ENCODE data around the gene IL21R.

The IL21R gene

GRCh38 chr16:27447301-27447700, 45.3 kb downstream of the IL21R start:
- no peak for DNase-seq (ENCODE audit: low read depth, low spot score)
- CTCF ChIA-PET = interaction anchor here (1.4 to 2.0 kb wide), 2 partner anchors 8 to 12 kb away, joined by 3 to 9 read pairs; no protein-coding TSS in a partner anchor
- TF ChIP-seq CTCF (IDR thresholded peaks at IDR 0.05; ENCODE audit: insufficient read depth, low read length, missing control alignments) = no peak
- POLR2A ChIA-PET = no interaction called here
- H3K4me3 ChIP-seq (ENCODE audit: low read depth, low read length) = no peak overlapping the region

- no peak overlapping the region for H3K4me3 ChIP-seq (ENCODE audit: low read depth, low read length)
- no peak for TF ChIP-seq CTCF (IDR thresholded peaks at IDR 0.05; ENCODE audit: insufficient read depth, low read length, missing control alignments)
- DNase-seq (ENCODE audit: low read depth, low spot score) = no peak
- ChIA-PET CTCF (no interaction called here), POLR2A (no interaction called here)
Observed at GRCh38 chr16:27448532-27449433, 46.8 kb downstream of the IL21R start.

GRCh38 chr16:27449434-27450195, 47.6 kb downstream of the IL21R start:
- ChIA-PET CTCF (interaction anchor here (2.0 to 2.5 kb wide), 2 partner anchors 13 to 294 kb away, joined by 6 to 11 read pairs; no protein-coding TSS in a partner anchor), POLR2A (no interaction called here)
- no peak for TF ChIP-seq CTCF (IDR thresholded peaks at IDR 0.05; ENCODE audit: insufficient read depth, low read length, missing control alignments)
- no peak for DNase-seq (ENCODE audit: low read depth, low spot score)
- H3K4me3 ChIP-seq (ENCODE audit: low read depth, low read length) = no peak overlapping the region

GRCh38 chr16:27450196-27450549, 48.2 kb downstream of the IL21R start:
- CTCF ChIA-PET = interaction anchor here (1.1 to 5.4 kb wide), 4 partner anchors 12 to 294 kb away, joined by 3 to 30 read pairs (median 8); no protein-coding TSS in a partner anchor
- H3K4me3 ChIP-seq (ENCODE audit: low read depth, low read length) = no peak overlapping the region
- TF ChIP-seq CTCF (IDR thresholded peaks at IDR 0.05; ENCODE audit: insufficient read depth, low read length, missing control alignments) = no peak
- POLR2A ChIA-PET = interaction anchor here (0.6 kb wide), 1 partner anchor 223 kb away, joined by 5 read pairs; no protein-coding TSS in a partner anchor
- no peak for DNase-seq (ENCODE audit: low read depth, low spot score)

- POLR2A ChIA-PET = no interaction called here
- DNase-seq (ENCODE audit: low read depth, low spot score) = no peak
- H3K4me3 ChIP-seq (ENCODE audit: low read depth, low read length) = no peak overlapping the region
- CTCF ChIA-PET = interaction anchor here (0.9 to 5.4 kb wide), 6 partner anchors 9 to 343 kb away, joined by 3 to 30 read pairs (median 5); no protein-coding TSS in a partner anchor
- TF ChIP-seq CTCF (IDR thresholded peaks at IDR 0.05; ENCODE audit: insufficient read depth, low read length, missing control alignments) = no peak
Observed at GRCh38 chr16:27452569-27453493, 50.9 kb downstream of the IL21R start.

All from AG04449 (cell line).